DMS153 treated with DMSO at 0.1 percent for 48 hours (cell line): ENCODE data around the gene VSIG4.
"Not testable (repeated sequence)": the region's sequence is repeated elsewhere in the genome, so short reads cannot be mapped to it uniquely, and the experiment has no call there.

ENCODE experiments used
- DNase-seq: peaks from one replicate; lab custom pipeline; 2025; ENCODE audit not compliant: unreplicated experiment; lab: John Stamatoyannopoulos, UW

Gene VSIG4

GRCh38 chrX:66039944-66040343 lies at the start of gene VSIG4:
Gene VSIG4, minus strand, starts transcription at chrX:66040080. Its CDS starts 82 bp downstream, at chrX:66039998.
- no peak for DNase-seq

- no peak for DNase-seq
These were observed 36.9 kb upstream of the VSIG4 start for GRCh38 chrX:66076801-66077200.

- no peak for DNase-seq
These were observed 35.3 kb upstream of the VSIG4 start for GRCh38 chrX:66074920-66075879.

- no peak for DNase-seq
These were observed 31.2 kb upstream of the VSIG4 start for GRCh38 chrX:66071126-66071525.

- DNase-seq = no peak
These were observed 24.4 kb upstream of the VSIG4 start for GRCh38 chrX:66064261-66064660.

GRCh38 chrX:66057019-66057418 lies 17.1 kb upstream of the VSIG4 start:
- DNase-seq = not testable (repeated sequence)

GRCh38 chrX:66054978-66055377 lies 15.1 kb upstream of the VSIG4 start:
- DNase-seq = no peak

- DNase-seq = no peak
These were observed 13.5 kb upstream of the VSIG4 start for GRCh38 chrX:66053414-66053813.

- DNase-seq = no peak
These were observed 12.1 kb upstream of the VSIG4 start for GRCh38 chrX:66051980-66052379.

- DNase-seq = no peak
These were observed 10.3 kb upstream of the VSIG4 start for GRCh38 chrX:66050140-66050569.

- DNase-seq = no peak
These were observed 9.2 kb upstream of the VSIG4 start for GRCh38 chrX:66049056-66049455.

GRCh38 chrX:66046612-66047235 lies 6.8 kb upstream of the VSIG4 start:
- no peak for DNase-seq

- no peak for DNase-seq
These were observed 6.0 kb upstream of the VSIG4 start for GRCh38 chrX:66045894-66046293.

- no peak for DNase-seq
These were observed 3.7 kb upstream of the VSIG4 start for GRCh38 chrX:66043584-66043983.

- no peak for DNase-seq
These were observed 2.6 kb upstream of the VSIG4 start for GRCh38 chrX:66042307-66043077.

GRCh38 chrX:66038115-66038514 lies 1.8 kb downstream of the VSIG4 start:
- no peak for DNase-seq

- no peak for DNase-seq
These were observed 3.6 kb downstream of the VSIG4 start for GRCh38 chrX:66036231-66036630.

GRCh38 chrX:66035667-66036066 lies 4.2 kb downstream of the VSIG4 start:
- DNase-seq = no peak

GRCh38 chrX:66030505-66031317 lies 9.2 kb downstream of the VSIG4 start:
- no peak for DNase-seq

- DNase-seq = no peak
These were observed 10.9 kb downstream of the VSIG4 start for GRCh38 chrX:66028936-66029335.

GRCh38 chrX:66024570-66024969 lies 15.3 kb downstream of the VSIG4 start:
- DNase-seq = no peak
